SK-N-MC (cell line): Measurements from ENCODE around the gene RPS23.

Source experiments
- EZH2 ChIP-seq: fragments of 200-600 bp; sonication (generic); IDR thresholded peaks from one replicate; pipeline ENCODE4 v1.6.1; 2017; ENCODE audit warnings: antibody characterized with exemption
- POLR2AphosphoS5 ChIP-seq: IDR thresholded peaks from 2 replicates; pipeline ENCODE4 v1.6.1; 2012; ENCODE audit warnings: mild to moderate bottlenecking, low read depth, low read length, borderline replicate concordance

DNA sequence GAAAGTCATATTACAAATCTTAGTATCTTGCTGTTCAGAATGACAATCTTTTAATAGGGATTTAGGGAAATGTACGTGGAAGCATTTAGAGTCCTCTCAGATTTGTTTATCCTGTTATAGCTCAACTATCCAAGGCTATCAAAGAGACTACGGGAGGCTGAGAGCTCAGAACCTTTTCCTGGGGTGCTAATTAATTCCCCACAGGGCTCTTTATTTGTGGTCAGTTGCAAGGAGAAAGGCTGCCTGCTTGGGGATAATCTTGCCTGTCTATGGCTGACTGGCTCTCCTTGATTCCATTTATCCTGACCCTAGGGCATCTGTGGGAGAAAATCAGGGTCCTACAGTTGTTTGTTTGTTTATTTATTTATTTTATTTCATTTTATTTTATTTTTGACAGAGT is 28.0 kb upstream of the RPS23 start:
- no peak for TF ChIP-seq EZH2
- no peak for TF ChIP-seq POLR2AphosphoS5
